GM12878 (cell line): ENCODE measurements around the gene GALNT18. TPM values are rescaled to one million over a fixed set of nuclear protein-coding genes. Genes with fewer than 3 reads are reported as not detected.

Experiments
- ATAC-seq: fragments of 200-7000 bp; cut with Tn5 transposase; 3 replicates; pipeline ENCODE4 v1.9.1; 2020; ENCODE audit warnings: mild to moderate bottlenecking, moderate library complexity
- BruUV-seq: library from RNA; stranded (reverse); fragments of 400-500 nt; replicated peaks from 2 replicates; lab custom pipeline; 2021; lab: Mats Ljungman, UMichigan
- CTCF ChIA-PET: fragments of 300-600 bp; sonication (Branson Sonifier 250); formaldehyde crosslinking; extraction: SDS; loops from one replicate; lab custom pipeline; 2021; ENCODE audit warnings: inconsistent platforms; lab: Yijun Ruan, JAX
- POLR2A ChIA-PET: fragments of 350-600 bp; formaldehyde crosslinking; extraction: SDS; loops from one replicate; lab custom pipeline; 2021; ENCODE audit warnings: inconsistent platforms; lab: Charles Lee
- RAD21 ChIA-PET: fragments of 300-600 bp; sonication (Branson Sonifier 250); formaldehyde crosslinking; loops from one replicate; lab custom pipeline; 2023; ENCODE audit warnings: antibody characterized with exemption; ENCODE audit not compliant: unreplicated experiment; lab: Charles Lee
- SMC1A ChIA-PET: fragments of 300-600 bp; sonication (Branson Sonifier 250); formaldehyde crosslinking; loops from one replicate; lab custom pipeline; 2023; ENCODE audit not compliant: unreplicated experiment, uncharacterized antibody; lab: Charles Lee
- DNase-seq: peaks from one replicate; pipeline ENCODE4 v3.0.0-alpha.2; 2011; ENCODE audit warnings: low read depth, low spot score
- FAIRE-seq: peaks from 3 replicates; lab custom pipeline; 2011; peaks lifted over from hg19 to GRCh38; lab: Jason Lieb, UNC
- H2AFZ ChIP-seq: 2 replicates; pipeline ENCODE4 v1.6.0; 2011; ENCODE audit warnings: low read depth, low read length, control low read depth; ENCODE audit not compliant: control insufficient read depth
- H3K27ac ChIP-seq: 2 replicates; pipeline ENCODE4 v1.5.1; 2011; ENCODE audit warnings: control low read depth; ENCODE audit not compliant: control insufficient read depth, insufficient read depth
- H3K27me3 ChIP-seq, 2 experiments: replicated peaks in 1 of 2; 2 replicates each; pipeline versions ENCODE4 v1.6.0 to v1.6.1; 2011; ENCODE audit warnings: low read length in 1 of 2; ENCODE audit not compliant: control insufficient read depth in 2 of 2, insufficient read depth in 2 of 2
- H3K36me3 ChIP-seq, 2 experiments: 2 replicates each; pipeline ENCODE4 v1.5.1; 2011; ENCODE audit warnings: low read length in 1 of 2; ENCODE audit not compliant: control insufficient read depth in 2 of 2, insufficient read depth in 2 of 2
- H3K4me1 ChIP-seq: 2 replicates; pipeline ENCODE4 v1.6.1; 2011; ENCODE audit warnings: mild to moderate bottlenecking, low read length, moderate library complexity, mixed read lengths; ENCODE audit not compliant: control insufficient read depth, insufficient read depth
- H3K4me2 ChIP-seq: 2 replicates; pipeline ENCODE4 v1.6.0; 2011; ENCODE audit warnings: control low read depth; ENCODE audit not compliant: control insufficient read depth, insufficient read depth
- H3K4me3 ChIP-seq: fragments of 200-600 bp; sonication (generic); 2 replicates; pipeline ENCODE4 v1.5.1; 2016
- H3K79me2 ChIP-seq: 2 replicates; pipeline ENCODE4 v1.6.0; 2011; ENCODE audit warnings: low read length; ENCODE audit not compliant: control insufficient read depth, insufficient read depth
- H3K9ac ChIP-seq: 2 replicates; pipeline ENCODE4 v1.8.0; 2011; ENCODE audit warnings: low read length, control low read depth, mixed read lengths; ENCODE audit not compliant: control insufficient read depth, insufficient read depth
- H3K9me3 ChIP-seq: replicated peaks from 3 replicates; pipeline ENCODE4 v1.5.1; 2011; ENCODE audit warnings: mild to moderate bottlenecking, low read length; ENCODE audit not compliant: control insufficient read depth, insufficient read depth
- H4K20me1 ChIP-seq: 2 replicates; pipeline ENCODE4 v1.6.0; 2011; ENCODE audit not compliant: control insufficient read depth, insufficient read depth
- ASH2L ChIP-seq: fragments of 300-600, 200-600 bp; sonication (generic); IDR thresholded peaks from 2 replicates; pipeline ENCODE4 v1.6.1; 2017; ENCODE audit warnings: low read depth, mild to moderate bottlenecking, borderline replicate concordance
- BHLHE40 ChIP-seq, 2 experiments: fragments of 450-650 bp in 1 of 2; IDR thresholded peaks; 2 replicates each; pipeline ENCODE4 v1.6.1; 2011 to 2017; ENCODE audit warnings: low read depth in 2 of 2, borderline replicate concordance in 1 of 2, improper control_type of control experiment in 1 of 2, low read length in 1 of 2, mild to moderate bottlenecking in 1 of 2
- BMI1 ChIP-seq: fragments of 450-650 bp; IDR thresholded peaks from 2 replicates; pipeline ENCODE4 v1.6.1; 2016; ENCODE audit warnings: mild to moderate bottlenecking, moderate library complexity, borderline replicate concordance
- CREB1 ChIP-seq: IDR thresholded peaks from 2 replicates; pipeline ENCODE4 v1.6.1; 2012; ENCODE audit warnings: low read depth, mild to moderate bottlenecking, inconsistent platforms
- EZH2 ChIP-seq: IDR thresholded peaks from 2 replicates; pipeline ENCODE4 v1.6.1; 2012; ENCODE audit warnings: low read depth, mild to moderate bottlenecking, control low read depth, inconsistent platforms, low read length, borderline replicate concordance; ENCODE audit not compliant: control insufficient read depth
- FOXK2 ChIP-seq: fragments of 450-650 bp; IDR thresholded peaks from 2 replicates; pipeline ENCODE4 v1.6.1; 2017; ENCODE audit warnings: mild to moderate bottlenecking, moderate library complexity
- IKZF2 ChIP-seq, 2 experiments: fragments of 450-650 bp; IDR thresholded peaks; 2 replicates each; pipeline ENCODE4 v1.6.1; 2017; ENCODE audit warnings: mild to moderate bottlenecking in 2 of 2, moderate library complexity in 2 of 2
- KAT2A ChIP-seq: conservative IDR thresholded peaks from 2 replicates; pipeline ENCODE4 v1.6.1; 2011; ENCODE audit warnings: low read depth, low read length; ENCODE audit not compliant: control insufficient read depth
- KLF5 ChIP-seq: fragments of 450-650 bp; IDR thresholded peaks from 2 replicates; pipeline ENCODE4 v1.6.1; 2014; ENCODE audit warnings: mild to moderate bottlenecking; ENCODE audit not compliant: partially characterized antibody
- MEF2B ChIP-seq: fragments of 450-650 bp; IDR thresholded peaks from 2 replicates; pipeline ENCODE4 v1.6.1; 2018; ENCODE audit warnings: mild to moderate bottlenecking, moderate library complexity; ENCODE audit not compliant: partially characterized antibody, poor library complexity, severe bottlenecking
- NFYB ChIP-seq: IDR thresholded peaks from 2 replicates; pipeline ENCODE4 v1.6.1; 2011; ENCODE audit warnings: low read depth, mild to moderate bottlenecking, low read length, improper control_type of control experiment, moderate library complexity; ENCODE audit not compliant: insufficient read depth
- NR2F1 ChIP-seq: fragments of 450-650 bp; conservative IDR thresholded peaks from 2 replicates; pipeline ENCODE4 v1.6.1; 2017; ENCODE audit warnings: mild to moderate bottlenecking
- NRF1 ChIP-seq: conservative IDR thresholded peaks from 2 replicates; pipeline ENCODE4 v1.6.1; 2011; ENCODE audit warnings: mild to moderate bottlenecking, low read depth, low read length, improper control_type of control experiment
- PBX3 ChIP-seq: IDR thresholded peaks from 2 replicates; pipeline ENCODE4 v1.6.1; 2011; ENCODE audit warnings: mild to moderate bottlenecking, low read depth, low read length, moderate library complexity; ENCODE audit not compliant: insufficient replicate concordance
- RUNX3 ChIP-seq: IDR thresholded peaks from 2 replicates; pipeline ENCODE4 v1.6.1; 2012; ENCODE audit warnings: low read length, inconsistent platforms
- SIN3A ChIP-seq: IDR thresholded peaks from 2 replicates; pipeline ENCODE4 v1.6.1; 2012; ENCODE audit warnings: low read depth, low read length, improper control_type of control experiment
- TCF3 ChIP-seq: IDR thresholded peaks from 2 replicates; pipeline ENCODE4 v1.6.1; 2012; ENCODE audit warnings: low read depth, mild to moderate bottlenecking, low read length, borderline replicate concordance; ENCODE audit not compliant: insufficient read depth
- YY1 ChIP-seq: IDR thresholded peaks from 2 replicates; pipeline ENCODE4 v1.6.1; 2011; ENCODE audit warnings: low read depth, mild to moderate bottlenecking, low read length
- ZSCAN29 ChIP-seq: fragments of 450-650 bp; IDR thresholded peaks from 2 replicates; pipeline ENCODE4 v1.6.1; 2017; ENCODE audit warnings: mild to moderate bottlenecking, moderate library complexity
- WGBS: methylation state at CpG from one replicate; pipeline ENCODE4 v1.1.6; 2016; ENCODE audit warnings: low lambda C conversion rate; ENCODE audit not compliant: insufficient replicate concordance, insufficient coverage; ENCODE audit errors: missing lambda C conversion rate; 5-methylcytosine and 5-hydroxymethylcytosine counted together
- in situ Hi-C: fragments of 300-500 bp; cut with MboI; formaldehyde crosslinking; loops from 9 replicates; pipeline ENCODE4 v1.14.3; 2018; ENCODE audit warnings: mixed read lengths
- intact Hi-C: fragments of 100-400 bp; cut with micrococcal nuclease; formaldehyde crosslinking; loops from one replicate; pipeline ENCODE4 v1.14.2; 2022; ENCODE audit not compliant: unreplicated experiment
- polyA plus RNA-seq, 11 experiments: library from polyadenylated mRNA; depleted of rRNA in 4 of 11; unstranded in 6 of 11; stranded (reverse) in 5 of 11; fragments of >200 nt; fragmentation: Nextera tagmentation in 4 of 11; fragmentation: Illumina TruSeq in 1 of 11; extraction: Ambion mirVana in 4 of 11; extraction: Trizol in 1 of 11; gene quantifications; 1 replicate in 1 of 11; 2 replicates in 10 of 11; pipeline versions ENCODE4 v1.2.1 to v1.2.3, GENCODE V29; 2011 to 2016; ENCODE audit warnings: inconsistent platforms in 2 of 11, missing spikeins in 2 of 11, low read depth in 1 of 11
- total RNA-seq, 4 experiments: library from RNA; depleted of rRNA in 3 of 4; stranded (reverse); fragments of >200 nt in 3 of 4; fragmentation: Illumina TruSeq in 1 of 4; extraction: Trizol in 1 of 4; gene quantifications; 2 replicates each; pipeline versions ENCODE4 v1.2.1 to v1.2.3, GENCODE V29; 2013 to 2021
- TF ChIP-seq, protein P1 (sequence below): IDR thresholded peaks from 2 replicates; pipeline ENCODE4 v1.6.1; 2012; ENCODE audit warnings: low read depth, low read length, improper control_type of control experiment
- TF ChIP-seq, protein P2 (sequence below): IDR thresholded peaks from 2 replicates; pipeline ENCODE4 v1.6.1; 2012; ENCODE audit warnings: low read depth, low read length, improper control_type of control experiment

GALNT18 gene
- total and polyA plus RNA-seq, 10 of the 15 experiments (the other 5 are each of a cell fraction or from before 2014, with no cell fraction given), result 1.2 to 14.2 (median 6.3) TPM

GRCh38 chr11:11622340-11622706 is 518 bp upstream of the GALNT18 start:
- H3K4me2 ChIP-seq, result peak overlapping the region; percentile 88
- RAD21 ChIA-PET, result interaction anchor here (1.4 to 1.7 kb wide), 6 partner anchors 40 to 587 kb away, joined by 3 to 8 read pairs (median 4); no protein-coding TSS in a partner anchor
- POLR2A ChIA-PET, result interaction anchor here (0.7 to 1.1 kb wide), 2 partner anchors 10 to 39 kb away, joined by 4 read pairs; no protein-coding TSS in a partner anchor
- H4K20me1 ChIP-seq, result no peaks in the 10 kb centered on the region
- no peak overlapping the region; the same call in 1 of the 2 replicates for H3K27ac ChIP-seq
- SMC1A ChIA-PET, result interaction anchor here (0.6 to 2.3 kb wide), 5 partner anchors 13 to 227 kb away, joined by 3 to 5 read pairs (median 3); no protein-coding TSS in a partner anchor
- H2AFZ ChIP-seq, result peak overlapping the region; percentile 86
- no peaks in the 10 kb centered on the region for H3K9me3 ChIP-seq
- no peak for ATAC-seq
- 16% methylated on average over 10 of the region's 12 CpGs for WGBS
- no peak overlapping the region; the same call in 1 of the 2 replicates for H3K4me3 ChIP-seq
- BruUV-seq, result no TSS peak
- DNase-seq, result no peak
- in situ Hi-C loops (no loop called here), intact Hi-C loops (loop anchor here (5.0 kb wide), 1 partner anchor 165 kb away; no protein-coding TSS in a partner anchor)
- H3K9ac ChIP-seq, result no peak overlapping the region
- FAIRE-seq, result no peak
- CTCF ChIA-PET, result interaction anchor here (0.6 to 2.6 kb wide), 8 partner anchors 13 to 621 kb away, joined by 3 to 10 read pairs (median 3); no protein-coding TSS in a partner anchor
- no peaks in the 10 kb centered on the region; a peak in 1 of 4 replicates for H3K27me3 ChIP-seq
- peaks cover 42% of the 10 kb centered on the region for H3K79me2 ChIP-seq
- no peaks in the 10 kb centered on the region; the same call in 1 of the 2 replicates for H3K4me1 ChIP-seq
- H3K36me3 ChIP-seq, result no peaks in the 10 kb centered on the region
- TF ChIP-seq NR2F1 (0 out of 2 replicates have a peak, but pooled peaks have one; percentile 19), PBX3 (no peak), KAT2A (no peak), YY1 (no peak), NFYB (no peak), BMI1 (no peak), BHLHE40 (IDR thresholded peaks at IDR 0.05; ENCODE audit: borderline replicate concordance in 1 of 2, low read depth in 2 of 2, low read length in 1 of 2) (no peak), TCF3 (0 out of 2 replicates have a peak, but pooled peaks have one; percentile 1), CREB1 (no peak), EZH2 (no peak), RUNX3 (no peak), ZSCAN29 (no peak), SIN3A (no peak), FOXK2 (no peak), NRF1 (no peak), ASH2L (no peak), MEF2B (no peak), KLF5 (no peak), IKZF2 (IDR thresholded peaks at IDR 0.05) (peak in 1 of 2 experiments; percentile 18; a peak in 1 of 4 replicates)
- TF ChIP-seq, protein P1, sequence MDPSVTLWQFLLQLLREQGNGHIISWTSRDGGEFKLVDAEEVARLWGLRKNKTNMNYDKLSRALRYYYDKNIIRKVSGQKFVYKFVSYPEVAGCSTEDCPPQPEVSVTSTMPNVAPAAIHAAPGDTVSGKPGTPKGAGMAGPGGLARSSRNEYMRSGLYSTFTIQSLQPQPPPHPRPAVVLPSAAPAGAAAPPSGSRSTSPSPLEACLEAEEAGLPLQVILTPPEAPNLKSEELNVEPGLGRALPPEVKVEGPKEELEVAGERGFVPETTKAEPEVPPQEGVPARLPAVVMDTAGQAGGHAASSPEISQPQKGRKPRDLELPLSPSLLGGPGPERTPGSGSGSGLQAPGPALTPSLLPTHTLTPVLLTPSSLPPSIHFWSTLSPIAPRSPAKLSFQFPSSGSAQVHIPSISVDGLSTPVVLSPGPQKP, result no peak
- TF ChIP-seq, protein P2, sequence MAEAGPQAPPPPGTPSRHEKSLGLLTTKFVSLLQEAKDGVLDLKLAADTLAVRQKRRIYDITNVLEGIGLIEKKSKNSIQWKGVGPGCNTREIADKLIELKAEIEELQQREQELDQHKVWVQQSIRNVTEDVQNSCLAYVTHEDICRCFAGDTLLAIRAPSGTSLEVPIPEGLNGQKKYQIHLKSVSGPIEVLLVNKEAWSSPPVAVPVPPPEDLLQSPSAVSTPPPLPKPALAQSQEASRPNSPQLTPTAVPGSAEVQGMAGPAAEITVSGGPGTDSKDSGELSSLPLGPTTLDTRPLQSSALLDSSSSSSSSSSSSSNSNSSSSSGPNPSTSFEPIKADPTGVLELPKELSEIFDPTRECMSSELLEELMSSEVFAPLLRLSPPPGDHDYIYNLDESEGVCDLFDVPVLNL, result no peak
